WTC11 (cell line): ENCODE results near the gene CSH2.

Experiments used
- CREB1 ChIP-seq: sonication (generic); formaldehyde crosslinking; IDR thresholded peaks from 2 replicates; pipeline ENCODE4 v1.8.0; 2023; ENCODE audit warnings: mild to moderate bottlenecking, missing genetic modification reagents
- MYBL2 ChIP-seq: sonication (generic); formaldehyde crosslinking; IDR thresholded peaks from 2 replicates; pipeline ENCODE4 v1.8.1; 2023; ENCODE audit warnings: mild to moderate bottlenecking, moderate library complexity, missing genetic modification reagents
- SMAD4 ChIP-seq: sonication (generic); formaldehyde crosslinking; IDR thresholded peaks from 2 replicates; pipeline ENCODE4 v1.8.0; 2022; ENCODE audit warnings: mild to moderate bottlenecking, missing genetic modification reagents
- TCF7 ChIP-seq: sonication (generic); formaldehyde crosslinking; IDR thresholded peaks from 2 replicates; pipeline ENCODE4 v1.8.0; 2022; ENCODE audit warnings: mild to moderate bottlenecking, low read depth, missing genetic modification reagents, moderate library complexity
- ZNF138 ChIP-seq: sonication (generic); formaldehyde crosslinking; conservative IDR thresholded peaks from 2 replicates; pipeline ENCODE4 v1.8.1; 2022; ENCODE audit warnings: mild to moderate bottlenecking, moderate library complexity, missing genetic modification reagents
- TF ChIP-seq, protein P1 (sequence below): sonication (generic); formaldehyde crosslinking; IDR thresholded peaks from 2 replicates; pipeline ENCODE4 v1.8.1; 2023; ENCODE audit warnings: mild to moderate bottlenecking, missing genetic modification reagents, moderate library complexity
- TF ChIP-seq, protein P2 (sequence below): fragments of 200-600 bp; IDR thresholded peaks from 2 replicates; pipeline ENCODE4 v1.8.0; 2022; ENCODE audit warnings: antibody characterized with exemption
- TF ChIP-seq, protein P3 (sequence below): sonication (generic); formaldehyde crosslinking; IDR thresholded peaks from 2 replicates; pipeline ENCODE4 v1.8.0; 2022; ENCODE audit warnings: missing genetic modification reagents
- TF ChIP-seq, protein P4 (sequence below): sonication (generic); formaldehyde crosslinking; IDR thresholded peaks from 2 replicates; pipeline ENCODE4 v1.8.1; 2022; ENCODE audit warnings: mild to moderate bottlenecking, moderate library complexity, missing genetic modification reagents
- TF ChIP-seq, protein P5 (sequence below): sonication (generic); formaldehyde crosslinking; conservative IDR thresholded peaks from 2 replicates; pipeline ENCODE4 v1.8.1; 2022; ENCODE audit warnings: mild to moderate bottlenecking, missing genetic modification reagents

DNA sequence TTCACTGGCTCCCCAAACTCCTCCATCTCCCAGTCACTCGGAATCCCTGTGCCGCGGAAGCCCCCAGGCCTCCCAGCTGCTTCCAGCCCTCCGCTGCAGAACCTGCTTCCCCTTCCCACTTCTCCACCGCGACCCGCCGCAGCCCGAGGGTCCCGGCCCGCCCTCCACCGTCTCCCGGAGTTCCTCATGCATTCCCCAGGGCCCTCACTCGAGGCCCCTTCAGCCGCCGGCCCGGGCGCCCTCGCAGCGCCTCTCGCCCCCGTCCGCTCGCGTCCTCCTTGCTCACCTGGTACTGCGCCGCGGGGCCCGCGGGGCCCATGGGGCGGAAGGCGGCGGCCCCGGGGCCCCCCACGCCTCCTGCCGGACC lies 31.3 kb downstream of the CSH2 start:
- TF ChIP-seq, protein P1, sequence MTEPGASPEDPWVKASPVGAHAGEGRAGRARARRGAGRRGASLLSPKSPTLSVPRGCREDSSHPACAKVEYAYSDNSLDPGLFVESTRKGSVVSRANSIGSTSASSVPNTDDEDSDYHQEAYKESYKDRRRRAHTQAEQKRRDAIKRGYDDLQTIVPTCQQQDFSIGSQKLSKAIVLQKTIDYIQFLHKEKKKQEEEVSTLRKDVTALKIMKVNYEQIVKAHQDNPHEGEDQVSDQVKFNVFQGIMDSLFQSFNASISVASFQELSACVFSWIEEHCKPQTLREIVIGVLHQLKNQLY: no peak
- TF ChIP-seq, protein P2, sequence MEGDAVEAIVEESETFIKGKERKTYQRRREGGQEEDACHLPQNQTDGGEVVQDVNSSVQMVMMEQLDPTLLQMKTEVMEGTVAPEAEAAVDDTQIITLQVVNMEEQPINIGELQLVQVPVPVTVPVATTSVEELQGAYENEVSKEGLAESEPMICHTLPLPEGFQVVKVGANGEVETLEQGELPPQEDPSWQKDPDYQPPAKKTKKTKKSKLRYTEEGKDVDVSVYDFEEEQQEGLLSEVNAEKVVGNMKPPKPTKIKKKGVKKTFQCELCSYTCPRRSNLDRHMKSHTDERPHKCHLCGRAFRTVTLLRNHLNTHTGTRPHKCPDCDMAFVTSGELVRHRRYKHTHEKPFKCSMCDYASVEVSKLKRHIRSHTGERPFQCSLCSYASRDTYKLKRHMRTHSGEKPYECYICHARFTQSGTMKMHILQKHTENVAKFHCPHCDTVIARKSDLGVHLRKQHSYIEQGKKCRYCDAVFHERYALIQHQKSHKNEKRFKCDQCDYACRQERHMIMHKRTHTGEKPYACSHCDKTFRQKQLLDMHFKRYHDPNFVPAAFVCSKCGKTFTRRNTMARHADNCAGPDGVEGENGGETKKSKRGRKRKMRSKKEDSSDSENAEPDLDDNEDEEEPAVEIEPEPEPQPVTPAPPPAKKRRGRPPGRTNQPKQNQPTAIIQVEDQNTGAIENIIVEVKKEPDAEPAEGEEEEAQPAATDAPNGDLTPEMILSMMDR: no peak
- TF ChIP-seq, protein P3, sequence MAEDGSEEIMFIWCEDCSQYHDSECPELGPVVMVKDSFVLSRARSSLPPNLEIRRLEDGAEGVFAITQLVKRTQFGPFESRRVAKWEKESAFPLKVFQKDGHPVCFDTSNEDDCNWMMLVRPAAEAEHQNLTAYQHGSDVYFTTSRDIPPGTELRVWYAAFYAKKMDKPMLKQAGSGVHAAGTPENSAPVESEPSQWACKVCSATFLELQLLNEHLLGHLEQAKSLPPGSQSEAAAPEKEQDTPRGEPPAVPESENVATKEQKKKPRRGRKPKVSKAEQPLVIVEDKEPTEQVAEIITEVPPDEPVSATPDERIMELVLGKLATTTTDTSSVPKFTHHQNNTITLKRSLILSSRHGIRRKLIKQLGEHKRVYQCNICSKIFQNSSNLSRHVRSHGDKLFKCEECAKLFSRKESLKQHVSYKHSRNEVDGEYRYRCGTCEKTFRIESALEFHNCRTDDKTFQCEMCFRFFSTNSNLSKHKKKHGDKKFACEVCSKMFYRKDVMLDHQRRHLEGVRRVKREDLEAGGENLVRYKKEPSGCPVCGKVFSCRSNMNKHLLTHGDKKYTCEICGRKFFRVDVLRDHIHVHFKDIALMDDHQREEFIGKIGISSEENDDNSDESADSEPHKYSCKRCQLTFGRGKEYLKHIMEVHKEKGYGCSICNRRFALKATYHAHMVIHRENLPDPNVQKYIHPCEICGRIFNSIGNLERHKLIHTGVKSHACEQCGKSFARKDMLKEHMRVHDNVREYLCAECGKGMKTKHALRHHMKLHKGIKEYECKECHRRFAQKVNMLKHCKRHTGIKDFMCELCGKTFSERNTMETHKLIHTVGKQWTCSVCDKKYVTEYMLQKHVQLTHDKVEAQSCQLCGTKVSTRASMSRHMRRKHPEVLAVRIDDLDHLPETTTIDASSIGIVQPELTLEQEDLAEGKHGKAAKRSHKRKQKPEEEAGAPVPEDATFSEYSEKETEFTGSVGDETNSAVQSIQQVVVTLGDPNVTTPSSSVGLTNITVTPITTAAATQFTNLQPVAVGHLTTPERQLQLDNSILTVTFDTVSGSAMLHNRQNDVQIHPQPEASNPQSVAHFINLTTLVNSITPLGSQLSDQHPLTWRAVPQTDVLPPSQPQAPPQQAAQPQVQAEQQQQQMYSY: no peak
- TF ChIP-seq CREB1 (CRISPR knock-in tag) (no peak), ZNF138 (no peak), SMAD4 (CRISPR knock-in tag) (no peak), TCF7 (no peak), MYBL2 (CRISPR knock-in tag) (no peak)
- TF ChIP-seq, protein P4, sequence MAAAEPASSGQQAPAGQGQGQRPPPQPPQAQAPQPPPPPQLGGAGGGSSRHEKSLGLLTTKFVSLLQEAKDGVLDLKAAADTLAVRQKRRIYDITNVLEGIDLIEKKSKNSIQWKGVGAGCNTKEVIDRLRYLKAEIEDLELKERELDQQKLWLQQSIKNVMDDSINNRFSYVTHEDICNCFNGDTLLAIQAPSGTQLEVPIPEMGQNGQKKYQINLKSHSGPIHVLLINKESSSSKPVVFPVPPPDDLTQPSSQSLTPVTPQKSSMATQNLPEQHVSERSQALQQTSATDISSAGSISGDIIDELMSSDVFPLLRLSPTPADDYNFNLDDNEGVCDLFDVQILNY (CRISPR knock-in tag): no peak
- TF ChIP-seq, protein P5, sequence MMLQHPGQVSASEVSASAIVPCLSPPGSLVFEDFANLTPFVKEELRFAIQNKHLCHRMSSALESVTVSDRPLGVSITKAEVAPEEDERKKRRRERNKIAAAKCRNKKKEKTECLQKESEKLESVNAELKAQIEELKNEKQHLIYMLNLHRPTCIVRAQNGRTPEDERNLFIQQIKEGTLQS (CRISPR knock-in tag): no peak
